Kidney (tissue), 14 donors: Measurements from ENCODE around the gene HOXB8. TPM values are rescaled to one million over a fixed set of nuclear protein-coding genes. Genes with fewer than 3 reads are reported as not detected.

Experiments
- DNase-seq, 5 donors: peaks; one replicate each; pipeline ENCODE4 v3.0.0-alpha.2; 2013 to 2020
- FAIRE-seq: peaks from 2 replicates; lab custom pipeline; 2012; peaks lifted over from hg19 to GRCh38; lab: Jason Lieb, UNC
- H3K27ac ChIP-seq, 2 donors: one replicate each; pipeline ENCODE4 v1.7.0; 2013; ENCODE audit warnings: low read depth in 2 of 2, low read length in 2 of 2, inconsistent platforms in 1 of 2
- H3K27me3 ChIP-seq: one replicate; pipeline ENCODE4 v1.7.1; 2013; ENCODE audit warnings: low read length, inconsistent platforms; ENCODE audit not compliant: control insufficient read depth, insufficient read depth
- H3K36me3 ChIP-seq, 3 donors: one replicate each; pipeline versions ENCODE4 v1.7.0 to v1.7.1; 2013; ENCODE audit warnings: low read length in 3 of 3, control low read depth in 1 of 3, inconsistent platforms in 1 of 3; ENCODE audit not compliant: insufficient read depth in 3 of 3, control insufficient read depth in 2 of 3
- H3K4me1 ChIP-seq, 3 donors: one replicate each; pipeline versions ENCODE4 v1.7.0 to v1.7.1; 2013; ENCODE audit warnings: low read length in 3 of 3, inconsistent platforms in 1 of 3, low read depth in 1 of 3; ENCODE audit not compliant: control insufficient read depth in 2 of 3, insufficient read depth in 2 of 3
- H3K4me3 ChIP-seq, 3 donors: one replicate each; pipeline versions ENCODE4 v1.7.0 to v1.8.1; 2013; ENCODE audit warnings: low read length in 3 of 3, control low read depth in 1 of 3, inconsistent platforms in 1 of 3
- H3K9ac ChIP-seq, 3 donors: one replicate each; pipeline versions ENCODE4 v1.7.0 to v1.7.1; 2013; ENCODE audit warnings: low read length in 3 of 3, control low read depth in 1 of 3, inconsistent platforms in 1 of 3
- H3K9me3 ChIP-seq, 3 donors: one replicate each; pipeline versions ENCODE4 v1.7.0 to v1.7.1; 2013; ENCODE audit warnings: low read length in 3 of 3, control low read depth in 1 of 3, inconsistent platforms in 1 of 3; ENCODE audit not compliant: control insufficient read depth in 2 of 3, insufficient read depth in 1 of 3
- CTCF ChIP-seq: IDR thresholded peaks from 3 replicates; pipeline ENCODE4 v1.5.1; 2012; ENCODE audit warnings: mild to moderate bottlenecking, moderate library complexity, borderline replicate concordance; ENCODE audit not compliant: insufficient read depth; ENCODE audit errors: extremely low read depth
- intact Hi-C: fragments of 100-400 bp; cut with DNase I; formaldehyde crosslinking; loops from one replicate; pipeline ENCODE4 v1.11.1; 2022
- polyA plus RNA-seq: library from polyadenylated mRNA; stranded (reverse); fragments of 350-450 nt; fragmentation: Illumina TruSeq; extraction: RNeasy Lipid Tissue Mini Kit (QIAGEN cat#74804); gene quantifications from one replicate; pipeline ENCODE4 v1.2.3, GENCODE V29; 2014; ENCODE audit warnings: low read depth, low replicate concordance; ENCODE audit not compliant: insufficient read depth
- total RNA-seq: library from RNA; stranded (reverse); fragmentation: NEBNext Ultra II Directional; extraction: Animal tissue kit (Norgen Biotek cat#: 25700); gene quantifications from one replicate; pipeline ENCODE4 v1.2.1, GENCODE V29; 2021
- donor health status: control.
- donor health status: control.
- donor health status: control.
- donor health status: control.
- donor health status: control.
- donor health status: DM: yes; HTN: yes; CAD: no.
- donor health status: Normal renal cell carcinoma (clear cell type).

The HOXB8 gene
- total and polyA plus RNA-seq, 2 donors from 2014 or later, result 19.3 to 48.7 TPM

DNA sequence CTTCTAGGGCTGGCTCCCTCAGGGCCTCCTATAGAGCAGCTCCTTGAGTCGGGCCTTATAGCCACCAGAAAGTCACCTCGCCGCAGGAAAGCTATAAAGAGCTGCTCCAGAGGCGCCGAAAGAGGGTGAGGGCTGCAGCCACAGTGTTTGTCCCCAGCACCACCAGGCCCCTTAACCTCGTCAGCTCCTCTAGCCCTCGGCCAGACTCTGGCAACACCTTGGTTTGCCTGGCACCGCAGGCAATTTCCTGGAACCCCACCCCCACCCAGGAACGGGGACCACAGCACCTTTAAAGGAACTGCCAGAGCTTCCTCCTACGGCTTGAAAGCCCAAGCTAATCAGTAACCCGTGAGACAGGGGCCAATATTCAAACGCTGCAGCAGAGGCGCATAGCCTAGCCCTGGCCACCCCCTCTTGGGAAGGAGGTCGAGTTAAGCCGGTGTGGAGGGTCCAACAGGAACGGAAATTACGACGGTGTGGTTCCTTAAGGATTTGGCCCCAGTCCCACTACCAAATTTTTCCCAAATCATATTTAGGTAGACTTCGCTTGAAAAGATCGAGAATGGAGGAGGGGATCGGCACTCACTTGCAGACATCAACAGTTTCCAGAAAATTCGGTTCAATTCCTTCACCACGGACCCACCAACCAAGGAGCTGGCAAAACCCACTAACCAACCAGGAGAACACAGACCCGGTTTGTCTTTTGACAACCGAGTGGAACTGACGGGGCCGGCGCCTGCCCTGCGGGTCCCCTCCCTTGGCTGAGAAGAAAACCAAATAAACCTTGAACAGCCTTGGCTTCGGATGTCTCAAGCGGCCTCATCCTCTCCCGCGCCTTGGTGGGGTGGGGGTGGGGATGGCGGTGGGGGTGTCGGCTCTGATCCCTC is 13.3 kb downstream of the HOXB8 start:
- FAIRE-seq (no peak), DNase-seq (peak in 4 of 5 donors; percentile 75 to 87 (median 83))
- Histone ChIP-seq H3K27ac (peak overlapping the region; percentile 90 to 94), H3K36me3 (no peaks in the 10 kb centered on the region), H3K4me3 (peak overlapping the region; percentile 68 to 98 (median 72)), H3K9ac (peak overlapping the region; percentile 59 to 79 (median 77)), H3K27me3 (no peaks in the 10 kb centered on the region), H3K9me3 (peaks cover 0 to 2% (median 0%) of the 10 kb centered on the region in 3 donors), H3K4me1 (peaks cover 2 to 15% (median 9%) of the 10 kb centered on the region in 3 donors)
- no peak for TF ChIP-seq CTCF
- intact Hi-C loops, result no loop called here

DNA sequence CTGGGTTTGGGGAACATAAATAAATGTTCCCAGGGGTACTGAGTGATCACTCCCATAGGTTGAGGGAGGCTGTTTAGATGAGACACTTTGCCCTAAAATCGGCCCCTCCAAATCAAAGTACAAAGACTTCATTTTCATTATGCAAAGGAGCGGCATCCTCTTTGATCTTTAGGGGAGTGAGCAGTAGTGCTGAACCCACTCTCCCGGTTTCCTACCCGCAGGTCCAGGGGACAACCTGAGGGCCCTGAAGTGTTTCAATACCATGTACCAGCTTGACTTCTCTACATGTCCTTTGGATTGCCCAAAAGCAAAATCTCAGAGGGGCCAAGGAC is 13.9 kb downstream of the HOXB8 start:
- DNase-seq, result peak in 1 of 5 donors; percentile 62
- Histone ChIP-seq H3K27me3 (no peaks in the 10 kb centered on the region), H3K27ac (peak overlapping the region; percentile 90 to 94), H3K36me3 (no peaks in the 10 kb centered on the region), H3K9me3 (no peaks in the 10 kb centered on the region), H3K4me1 (peaks cover 0 to 15% (median 9%) of the 10 kb centered on the region in 3 donors), H3K9ac (peak overlapping the region; percentile 43 to 79 (median 77)), H3K4me3 (peak overlapping the region; percentile 68 to 98 (median 72))
- intact Hi-C loops, result no loop called here
- no peak for TF ChIP-seq CTCF
- no peak for FAIRE-seq

DNA sequence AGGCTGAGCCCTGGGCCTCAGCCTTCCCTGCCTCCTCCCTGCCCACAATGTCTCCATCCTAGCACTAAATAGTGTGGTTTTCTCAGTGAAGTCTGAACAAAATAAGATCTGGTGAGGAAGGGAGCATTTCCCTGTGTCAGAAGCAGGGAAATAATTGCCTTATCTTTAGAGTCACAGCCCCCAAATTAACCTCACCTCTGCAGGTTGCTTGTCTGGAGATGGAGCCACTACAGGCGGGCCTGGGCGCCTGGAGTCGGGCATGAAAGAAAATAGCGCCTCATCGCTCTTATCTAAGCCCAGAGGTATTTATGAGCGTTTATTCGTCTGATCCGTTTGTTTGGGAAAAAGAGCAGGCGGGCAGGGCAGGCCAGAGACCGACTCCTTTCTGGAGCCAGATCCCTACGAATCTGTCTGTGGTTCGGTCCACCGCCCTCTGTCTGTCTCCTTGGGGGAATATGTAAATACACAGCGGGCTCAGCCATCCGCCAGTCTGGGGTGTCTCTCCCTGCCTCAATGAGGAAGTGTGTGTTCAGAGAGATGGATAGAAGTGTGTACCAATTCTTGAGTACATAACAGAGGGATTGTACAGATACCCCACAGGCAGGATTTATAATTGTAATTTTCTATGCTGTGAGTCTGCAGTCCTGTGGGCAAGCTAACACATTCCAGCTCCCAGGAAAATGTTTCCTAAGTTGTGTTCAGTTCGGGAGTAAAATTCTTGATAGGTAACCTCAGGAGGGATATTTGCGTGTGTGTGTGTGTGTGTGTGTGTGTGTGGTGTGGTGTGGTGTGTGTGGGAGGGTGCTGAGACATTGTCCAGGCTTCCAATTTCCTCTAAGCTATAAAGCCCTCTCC is 14.6 kb downstream of the HOXB8 start:
- DNase-seq (peak in 3 of 5 donors; percentile 67 to 75 (median 74)), FAIRE-seq (no peak)
- H3K4me1 ChIP-seq, result peaks cover 0 to 15% (median 9%) of the 10 kb centered on the region in 3 donors
- no peak for TF ChIP-seq CTCF
- peak overlapping the region in 2 of 3 donors; percentile 77 to 79 for H3K9ac ChIP-seq
- H3K9me3 ChIP-seq, result no peaks in the 10 kb centered on the region
- intact Hi-C loops, result no loop called here
- H3K4me3 ChIP-seq, result peak overlapping the region; percentile 3 to 98 (median 72)
- H3K36me3 ChIP-seq, result peaks cover 0 to 6% (median 0%) of the 10 kb centered on the region in 3 donors
- H3K27me3 ChIP-seq, result no peaks in the 10 kb centered on the region
- peak overlapping the region; percentile 90 to 94 for H3K27ac ChIP-seq
